ENCODE results near the gene NPHP1.

The NPHP1 gene

GRCh38 chr2:110182449-110182848 lies 22.4 kb downstream of the NPHP1 start:
- TF ChIP-seq GATA2 (IDR thresholded peaks at IDR 0.05; ENCODE audit: low read depth, low read length) (no peak), GATA3 (IDR thresholded peaks at IDR 0.05; ENCODE audit: low read depth, low read length) (no peak)

GRCh38 chr2:110180036-110180435 lies 24.8 kb downstream of the NPHP1 start:
- no peak for TF ChIP-seq GATA2 (IDR thresholded peaks at IDR 0.05; ENCODE audit: low read depth, low read length)
- TF ChIP-seq GATA3 (IDR thresholded peaks at IDR 0.05; ENCODE audit: low read depth, low read length), result no peak

- no peak for TF ChIP-seq GATA2 (IDR thresholded peaks at IDR 0.05; ENCODE audit: low read depth, low read length)
- no peak for TF ChIP-seq GATA3 (IDR thresholded peaks at IDR 0.05; ENCODE audit: low read depth, low read length)
Measured at GRCh38 chr2:110173523-110173922, 31.3 kb downstream of the NPHP1 start.

- no peak for TF ChIP-seq GATA3 (IDR thresholded peaks at IDR 0.05; ENCODE audit: low read depth, low read length)
- no peak for TF ChIP-seq GATA2 (IDR thresholded peaks at IDR 0.05; ENCODE audit: low read depth, low read length)
Measured at GRCh38 chr2:110172506-110172905, 32.3 kb downstream of the NPHP1 start.

GRCh38 chr2:110170102-110170501 lies 34.7 kb downstream of the NPHP1 start:
- TF ChIP-seq GATA3 (IDR thresholded peaks at IDR 0.05; ENCODE audit: low read depth, low read length), result no peak
- TF ChIP-seq GATA2 (IDR thresholded peaks at IDR 0.05; ENCODE audit: low read depth, low read length), result no peak

- TF ChIP-seq GATA2 (IDR thresholded peaks at IDR 0.05; ENCODE audit: low read depth, low read length) (no peak), GATA3 (IDR thresholded peaks at IDR 0.05; ENCODE audit: low read depth, low read length) (no peak)
Measured at GRCh38 chr2:110167326-110168000, 37.4 kb downstream of the NPHP1 start.

GRCh38 chr2:110166266-110166665 lies 38.5 kb downstream of the NPHP1 start:
- TF ChIP-seq GATA2 (IDR thresholded peaks at IDR 0.05; ENCODE audit: low read depth, low read length), result no peak
- TF ChIP-seq GATA3 (IDR thresholded peaks at IDR 0.05; ENCODE audit: low read depth, low read length), result no peak

- TF ChIP-seq GATA3 (IDR thresholded peaks at IDR 0.05; ENCODE audit: low read depth, low read length) (no peak), GATA2 (IDR thresholded peaks at IDR 0.05; ENCODE audit: low read depth, low read length) (no peak)
Measured at GRCh38 chr2:110157153-110157793, 47.5 kb downstream of the NPHP1 start.

GRCh38 chr2:110153416-110153815 lies 51.4 kb downstream of the NPHP1 start:
- TF ChIP-seq GATA2 (IDR thresholded peaks at IDR 0.05; ENCODE audit: low read depth, low read length) (no peak), GATA3 (IDR thresholded peaks at IDR 0.05; ENCODE audit: low read depth, low read length) (no peak)

GRCh38 chr2:110152943-110153342 lies 51.9 kb downstream of the NPHP1 start:
- no peak for TF ChIP-seq GATA3 (IDR thresholded peaks at IDR 0.05; ENCODE audit: low read depth, low read length)
- no peak for TF ChIP-seq GATA2 (IDR thresholded peaks at IDR 0.05; ENCODE audit: low read depth, low read length)

GRCh38 chr2:110149330-110150220 lies 55.2 kb downstream of the NPHP1 start:
- TF ChIP-seq GATA3 (IDR thresholded peaks at IDR 0.05; ENCODE audit: low read depth, low read length), result no peak
- no peak for TF ChIP-seq GATA2 (IDR thresholded peaks at IDR 0.05; ENCODE audit: low read depth, low read length)

- no peak for TF ChIP-seq GATA2 (IDR thresholded peaks at IDR 0.05; ENCODE audit: low read depth, low read length)
- TF ChIP-seq GATA3 (IDR thresholded peaks at IDR 0.05; ENCODE audit: low read depth, low read length), result no peak
Measured at GRCh38 chr2:110146945-110147332, 57.9 kb downstream of the NPHP1 start.

GRCh38 chr2:110146183-110146944 lies 58.4 kb downstream of the NPHP1 start:
- TF ChIP-seq GATA3 (IDR thresholded peaks at IDR 0.05; ENCODE audit: low read depth, low read length) (no peak), GATA2 (IDR thresholded peaks at IDR 0.05; ENCODE audit: low read depth, low read length) (no peak)

- TF ChIP-seq GATA2 (IDR thresholded peaks at IDR 0.05; ENCODE audit: low read depth, low read length), result no peak
- no peak for TF ChIP-seq GATA3 (IDR thresholded peaks at IDR 0.05; ENCODE audit: low read depth, low read length)
Measured at GRCh38 chr2:110143982-110144381, 60.8 kb downstream of the NPHP1 start.
